ENCODE measurements around the gene TRPT1.
"Not testable (repeated sequence)": the region's sequence is repeated elsewhere in the genome, so short reads cannot be mapped to it uniquely, and the experiment has no call there.

TRPT1 gene

GRCh38 chr11:64258946-64259532 lies 33.1 kb upstream of the TRPT1 start:
- DNase-seq: no peak

- DNase-seq: no peak
These were observed 32.4 kb upstream of the TRPT1 start for GRCh38 chr11:64258356-64258755.

DNA sequence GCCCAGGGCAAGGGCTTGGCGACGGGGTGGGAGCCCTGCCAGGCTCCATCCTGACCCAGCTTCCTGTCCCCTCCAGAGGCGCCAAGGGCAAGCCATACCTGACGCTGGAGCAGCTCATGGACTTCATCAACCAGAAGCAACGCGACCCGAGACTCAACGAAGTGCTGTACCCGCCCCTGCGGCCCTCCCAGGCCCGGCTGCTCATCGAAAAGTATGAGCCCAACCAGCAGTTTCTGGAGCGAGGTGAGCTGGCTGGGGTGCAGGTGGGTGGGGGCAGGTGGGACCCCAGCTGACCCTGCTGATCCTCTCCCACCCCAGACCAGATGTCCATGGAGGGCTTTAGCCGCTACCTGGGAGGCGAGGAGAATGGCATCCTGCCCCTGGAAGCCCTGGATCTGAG lies 30.3 kb upstream of the TRPT1 start:
- no peak for DNase-seq

GRCh38 chr11:64255135-64256128 lies 29.4 kb upstream of the TRPT1 start:
- no peak for DNase-seq

GRCh38 chr11:64254326-64254725 lies 28.3 kb upstream of the TRPT1 start:
- DNase-seq: no peak

DNA sequence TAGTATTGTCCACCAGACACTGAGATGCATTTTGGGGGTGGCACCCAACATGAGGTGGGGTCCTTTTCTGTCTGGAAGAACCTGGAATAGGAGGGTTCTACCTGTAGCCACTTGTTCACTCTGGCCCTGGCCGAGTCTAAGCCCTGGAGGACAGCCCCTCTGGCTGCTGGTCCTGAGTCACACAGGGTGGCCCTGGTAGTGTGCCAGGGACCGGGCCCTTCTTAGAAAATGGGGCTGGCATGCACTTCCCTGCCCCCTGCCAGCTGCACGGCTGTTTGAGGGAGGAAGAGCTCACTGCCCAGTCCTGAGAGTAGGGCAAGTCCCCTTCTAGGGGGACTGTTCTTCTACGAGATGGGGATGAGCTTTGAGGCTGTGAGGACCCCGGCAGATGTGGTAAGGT lies 27.5 kb upstream of the TRPT1 start:
- no peak for DNase-seq

DNA sequence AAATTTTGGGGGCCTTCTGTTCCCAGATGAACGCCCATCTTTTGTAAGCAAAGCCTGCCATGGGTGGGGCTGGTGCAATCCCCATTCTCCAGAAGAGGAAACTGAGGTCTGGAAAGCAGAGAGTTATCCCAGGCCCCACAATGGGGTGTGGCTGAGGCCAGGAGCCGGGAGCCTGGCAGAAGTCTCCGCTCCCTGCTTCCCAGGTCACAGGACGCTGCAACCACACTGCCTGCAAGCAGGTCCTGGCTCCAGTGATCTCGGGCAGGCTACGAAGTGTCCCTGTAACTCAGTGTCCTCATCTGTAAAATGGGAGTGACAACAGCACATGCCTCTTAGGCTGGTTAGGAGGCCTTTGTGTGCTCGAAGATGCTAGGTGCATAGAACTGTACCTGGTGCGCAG lies 27.1 kb upstream of the TRPT1 start:
- no peak for DNase-seq

GRCh38 chr11:64252003-64252872 lies 26.3 kb upstream of the TRPT1 start:
- DNase-seq: peak; percentile 30 to 62

DNA sequence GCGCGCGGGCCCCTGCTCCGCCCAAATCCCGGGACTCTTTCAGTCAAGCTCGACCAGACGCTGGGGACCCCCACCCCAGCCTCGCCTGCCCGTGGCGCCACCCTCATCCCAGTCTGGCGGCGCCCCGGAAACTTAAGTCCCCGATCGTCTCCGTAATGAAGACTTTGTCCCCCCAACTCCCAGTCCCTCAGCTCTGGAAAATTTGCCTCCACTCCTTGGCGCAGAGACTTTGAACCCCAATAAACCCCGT lies 25.7 kb upstream of the TRPT1 start:
- no peak for DNase-seq

DNA sequence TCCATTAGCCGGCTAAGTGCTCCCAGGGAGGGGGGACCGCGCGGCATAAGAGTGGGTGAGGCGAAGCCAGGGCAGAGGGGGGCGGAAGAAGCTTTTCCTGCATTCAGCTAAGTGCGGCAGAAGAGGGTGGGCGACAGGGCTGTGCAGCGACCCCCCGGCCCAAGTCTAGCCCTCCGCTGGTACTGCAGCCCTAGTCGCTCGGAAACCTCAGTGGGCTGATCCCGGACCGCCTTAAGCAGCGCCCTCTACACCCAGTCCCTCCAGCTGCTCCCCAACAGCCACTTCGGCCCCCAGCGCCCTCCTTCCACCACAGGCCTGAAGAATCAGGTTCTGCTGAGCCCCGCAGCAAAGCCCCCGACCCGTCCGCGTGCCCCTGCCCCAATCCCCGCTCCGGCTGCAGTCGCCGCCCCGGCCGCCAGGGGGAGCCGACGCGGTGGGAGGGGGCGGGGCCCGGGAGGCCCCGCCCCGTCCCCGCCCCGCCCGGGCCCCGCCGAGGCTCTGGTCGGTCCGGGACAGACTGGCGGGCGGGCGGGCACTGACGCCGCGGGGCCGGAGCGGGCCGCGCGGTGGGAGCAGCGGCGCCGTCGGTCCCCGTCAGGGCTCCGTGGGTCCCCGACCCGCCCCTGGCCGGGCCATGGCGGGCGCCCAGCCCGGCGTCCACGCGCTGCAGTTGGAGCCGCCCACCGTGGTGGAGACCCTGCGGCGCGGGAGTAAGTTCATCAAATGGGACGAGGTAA lies 25.2 kb upstream of the TRPT1 start, which contains the start of gene PLCB3:
TSS of gene PLCB3 (plus strand) at position 515 of the 737 bp plus-strand sequence. CDS start at position 635, 120 bp downstream.
- peak; percentile 54 to 73 for DNase-seq

- no peak for DNase-seq
These were observed 24.5 kb upstream of the TRPT1 start for GRCh38 chr11:64250415-64251015.

DNA sequence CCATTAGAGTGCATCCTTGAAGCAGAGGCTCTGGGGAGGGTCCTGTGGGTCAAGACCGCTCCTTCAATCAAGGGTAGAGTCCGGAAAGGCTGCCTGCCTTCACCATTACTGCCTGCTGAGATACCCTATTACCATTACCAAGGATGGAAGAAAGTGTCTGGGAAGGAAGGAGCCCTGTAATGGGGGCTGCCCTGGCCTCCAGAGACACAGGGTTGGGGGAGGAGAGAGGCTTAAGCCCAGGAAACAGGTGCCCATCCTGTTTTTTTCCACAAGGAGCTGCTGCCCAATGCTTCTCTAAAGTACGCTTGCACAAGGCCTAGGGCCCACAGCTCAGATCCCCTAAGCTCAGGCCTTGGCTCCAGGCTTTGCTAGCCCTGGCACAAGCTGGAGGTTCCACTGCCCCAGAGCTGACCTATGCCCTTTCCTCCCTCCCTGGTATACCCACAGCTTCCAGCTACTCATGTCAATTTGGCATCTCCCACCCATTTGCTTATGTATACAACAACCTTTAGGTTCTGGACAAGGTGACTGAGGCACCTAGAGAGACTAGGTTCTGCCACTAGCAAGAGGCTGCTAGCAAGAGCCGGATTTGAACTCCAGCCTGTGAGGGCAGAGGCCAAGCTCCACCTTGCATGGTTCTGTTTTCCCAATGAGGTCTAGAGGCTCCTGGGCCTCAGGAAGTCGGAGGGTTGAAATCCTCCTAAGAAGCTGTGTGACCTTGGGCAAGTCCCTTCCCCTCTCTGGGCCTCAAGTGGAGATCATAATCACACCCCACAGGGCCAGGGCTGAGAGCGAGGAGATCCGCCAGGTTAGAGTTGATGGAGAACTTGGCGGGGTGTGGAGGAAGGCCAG lies 23.8 kb upstream of the TRPT1 start:
- no peak for DNase-seq

DNA sequence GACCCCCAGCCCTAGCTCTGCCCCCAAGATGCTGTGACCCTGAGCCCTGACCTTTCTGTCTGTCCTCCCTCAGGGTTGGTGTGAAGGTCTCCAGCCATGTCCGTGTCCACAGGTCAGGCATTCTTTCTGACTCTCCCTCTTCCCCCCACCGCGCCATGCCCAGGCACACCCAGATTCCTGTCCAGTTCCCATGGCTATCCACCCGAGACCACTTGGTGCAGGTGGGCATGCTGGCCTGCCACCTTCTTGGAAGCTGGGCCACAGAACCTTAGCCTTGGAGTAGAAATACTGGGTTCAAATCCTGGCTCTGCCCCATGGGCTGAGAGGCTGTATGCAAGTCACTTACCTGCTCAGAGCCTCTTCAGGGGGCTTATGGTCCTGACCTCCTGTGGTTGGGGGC lies 23.1 kb upstream of the TRPT1 start:
- no peak for DNase-seq

- no peak for DNase-seq
These were observed 22.6 kb upstream of the TRPT1 start for GRCh38 chr11:64248578-64248977.

- no peak for DNase-seq
These were observed 21.9 kb upstream of the TRPT1 start for GRCh38 chr11:64247729-64248531.

DNA sequence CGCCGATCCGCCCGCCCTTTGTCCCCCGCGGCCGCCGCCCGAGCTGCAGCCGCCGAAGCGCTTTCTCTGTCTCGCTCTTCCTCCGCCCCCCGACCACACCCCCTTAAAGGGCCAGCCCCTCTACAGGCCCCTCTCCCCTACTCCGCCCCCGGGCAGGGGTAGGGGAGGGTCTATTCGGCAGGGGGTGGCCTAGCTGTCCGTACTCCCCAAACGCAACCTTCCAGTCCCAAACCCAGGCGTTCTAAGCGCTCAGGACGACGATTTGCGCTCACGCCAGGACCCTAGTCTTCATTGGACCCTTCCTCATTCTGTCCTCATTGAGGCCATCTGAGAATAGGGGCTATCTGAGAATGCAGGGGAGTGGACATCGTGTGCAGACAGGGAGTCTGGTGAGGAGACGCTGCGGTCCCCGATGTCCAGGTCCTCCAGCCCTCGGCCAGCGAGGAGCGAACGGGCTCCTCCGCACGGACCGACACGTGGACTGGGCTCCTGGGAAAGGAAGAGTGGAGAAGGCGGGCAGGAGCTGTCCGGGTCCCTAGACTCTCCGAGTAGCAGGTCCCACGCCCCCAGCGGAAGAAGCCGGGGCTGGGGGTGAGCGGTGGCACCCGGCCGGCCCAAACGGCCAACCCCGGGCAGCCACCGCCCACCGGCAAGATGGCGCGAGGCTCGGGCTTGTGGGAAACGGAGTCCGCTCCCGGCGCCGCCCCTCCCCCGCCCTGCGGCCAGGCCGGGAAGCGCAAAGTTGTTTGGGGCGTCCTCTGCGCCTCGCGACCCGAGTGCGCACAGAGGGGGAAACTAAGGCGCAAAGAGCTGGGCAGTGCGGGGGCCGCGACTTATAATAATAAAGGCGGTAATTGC lies 21.1 kb upstream of the TRPT1 start, which contains the start of gene PPP1R14B:
TSS of gene PPP1R14B (minus strand) at position 73 of the 858 bp plus-strand sequence. CDS start 270 bp downstream, outside the sequence.
- DNase-seq: peak; percentile 81 to 90

DNA sequence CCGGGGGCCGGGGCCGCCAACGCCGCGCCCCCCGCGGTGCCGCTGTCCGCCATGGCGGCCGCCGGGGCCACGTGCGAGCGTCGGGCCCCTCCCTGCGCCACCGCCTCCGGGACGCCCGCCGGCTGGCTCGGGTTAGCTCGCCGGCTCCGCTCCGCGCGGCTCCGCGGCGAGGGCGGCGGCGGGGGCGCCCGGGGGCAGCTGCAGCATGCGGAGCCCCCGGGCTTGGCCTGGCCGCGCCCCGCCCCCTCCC lies 20.6 kb upstream of the TRPT1 start:
- DNase-seq: not testable (repeated sequence)

- peak; percentile 51 to 81 for DNase-seq
These were observed 20.0 kb upstream of the TRPT1 start for GRCh38 chr11:64245797-64246620.

All from inflammatory macrophage (primary cell).